Colonic mucosa (tissue), 4 donors: ENCODE measurements around the gene IL22. TPM values are rescaled to one million over a fixed set of nuclear protein-coding genes. Genes with fewer than 3 reads are reported as not detected.
A peak's percentile ranks its signal among the peaks of the same experiment; 100 is the strongest.

ENCODE experiments used
- DNase-seq: peaks from one replicate; pipeline ENCODE4 v3.0.0-alpha.2; 2020
- H3K27ac ChIP-seq: fragments of 200-600 bp; one replicate; pipeline ENCODE4 v1.8.0; 2021
- H3K27me3 ChIP-seq: fragments of 200-600 bp; one replicate; pipeline ENCODE4 v1.8.0; 2021
- H3K36me3 ChIP-seq: fragments of 200-600 bp; one replicate; pipeline ENCODE4 v1.8.0; 2021
- H3K4me1 ChIP-seq: fragments of 200-600 bp; one replicate; pipeline ENCODE4 v1.8.0; 2021; ENCODE audit warnings: mild to moderate bottlenecking
- H3K4me3 ChIP-seq: fragments of 200-600 bp; one replicate; pipeline ENCODE4 v1.8.0; 2021
- H3K9ac ChIP-seq, 2 donors: one replicate each; pipeline ENCODE4 v1.7.0; 2013; ENCODE audit warnings: control low read depth in 2 of 2, low read depth in 2 of 2, low read length in 2 of 2
- H3K9me3 ChIP-seq: fragments of 200-600 bp; one replicate; pipeline ENCODE4 v1.8.0; 2021
- intact Hi-C: fragments of 100-400 bp; cut with DNase I; formaldehyde crosslinking; loops from one replicate; pipeline ENCODE4 v1.14.1; 2022
- total RNA-seq, 2 donors: library from RNA; stranded (reverse); fragmentation: NEBNext Ultra II Directional in 1 of 2; extraction: Animal tissue kit (Norgen Biotek cat#: 25700) in 1 of 2; gene quantifications; one replicate each; pipeline ENCODE4 v1.2.1, GENCODE V29; 2021
- TF ChIP-seq, protein P1 (sequence below): fragments of 200-600 bp; IDR thresholded peaks from one replicate; pipeline ENCODE4 v1.8.0; 2022; ENCODE audit warnings: antibody characterized with exemption, mild to moderate bottlenecking
- donor health status: healthy.
- donor health status: DM: no; HTN: no; CAD: no.
- donor health status: DM: no; HTN: no; CAD: no.

The IL22 gene
- total RNA-seq, 2 donors from 2014 or later = not detected

DNA sequence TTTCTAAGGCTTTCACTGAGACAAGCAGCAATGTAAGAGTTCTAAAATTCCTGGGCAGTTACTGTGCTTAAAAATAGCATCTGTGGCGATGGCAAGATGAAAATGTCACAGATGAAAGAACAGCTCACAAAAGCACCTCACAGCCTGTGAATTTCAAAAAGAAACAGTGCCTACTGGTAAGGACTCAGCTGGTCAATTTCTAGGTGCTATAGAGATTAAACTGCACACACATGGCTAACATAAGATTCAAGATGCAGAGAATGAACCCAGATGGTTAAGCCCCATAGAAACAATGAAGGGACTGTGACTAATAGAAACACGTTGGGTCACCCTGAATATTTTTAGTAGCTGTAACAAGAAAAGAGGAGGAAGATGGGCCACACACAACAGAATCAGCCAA lies 15.8 kb downstream of the IL22 start:
- Histone ChIP-seq H3K9me3 (no peaks in the 10 kb centered on the region), H3K4me3 (no peak overlapping the region), H3K9ac (no peak overlapping the region), H3K4me1 (no peaks in the 10 kb centered on the region), H3K36me3 (no peaks in the 10 kb centered on the region), H3K27ac (no peak overlapping the region), H3K27me3 (no peaks in the 10 kb centered on the region)
- TF ChIP-seq, protein P1, sequence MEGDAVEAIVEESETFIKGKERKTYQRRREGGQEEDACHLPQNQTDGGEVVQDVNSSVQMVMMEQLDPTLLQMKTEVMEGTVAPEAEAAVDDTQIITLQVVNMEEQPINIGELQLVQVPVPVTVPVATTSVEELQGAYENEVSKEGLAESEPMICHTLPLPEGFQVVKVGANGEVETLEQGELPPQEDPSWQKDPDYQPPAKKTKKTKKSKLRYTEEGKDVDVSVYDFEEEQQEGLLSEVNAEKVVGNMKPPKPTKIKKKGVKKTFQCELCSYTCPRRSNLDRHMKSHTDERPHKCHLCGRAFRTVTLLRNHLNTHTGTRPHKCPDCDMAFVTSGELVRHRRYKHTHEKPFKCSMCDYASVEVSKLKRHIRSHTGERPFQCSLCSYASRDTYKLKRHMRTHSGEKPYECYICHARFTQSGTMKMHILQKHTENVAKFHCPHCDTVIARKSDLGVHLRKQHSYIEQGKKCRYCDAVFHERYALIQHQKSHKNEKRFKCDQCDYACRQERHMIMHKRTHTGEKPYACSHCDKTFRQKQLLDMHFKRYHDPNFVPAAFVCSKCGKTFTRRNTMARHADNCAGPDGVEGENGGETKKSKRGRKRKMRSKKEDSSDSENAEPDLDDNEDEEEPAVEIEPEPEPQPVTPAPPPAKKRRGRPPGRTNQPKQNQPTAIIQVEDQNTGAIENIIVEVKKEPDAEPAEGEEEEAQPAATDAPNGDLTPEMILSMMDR = no peak
- DNase-seq = no peak
- intact Hi-C loops = no loop called here

DNA sequence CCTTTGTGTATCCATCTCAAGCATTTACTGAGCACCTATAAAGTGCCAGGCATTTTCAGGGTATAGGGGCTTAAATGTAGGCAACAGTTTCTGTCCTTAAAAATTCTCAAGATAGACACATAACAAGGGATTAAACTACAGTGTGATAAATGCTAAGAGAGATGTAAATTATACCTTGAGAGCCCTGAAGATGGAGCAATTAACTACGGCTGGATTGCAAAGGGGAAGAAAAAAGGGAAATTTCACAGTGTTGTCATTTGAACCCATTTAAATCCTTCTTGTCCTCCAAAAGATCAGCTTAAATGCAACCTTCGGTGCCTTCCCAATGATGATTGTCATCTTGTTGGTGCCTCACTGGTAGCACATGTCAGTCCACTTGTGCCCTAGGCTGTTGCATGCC lies 16.3 kb downstream of the IL22 start:
- Histone ChIP-seq H3K9me3 (no peaks in the 10 kb centered on the region), H3K27ac (no peak overlapping the region), H3K27me3 (no peaks in the 10 kb centered on the region), H3K9ac (no peak overlapping the region), H3K4me3 (peak overlapping the region; percentile 19), H3K4me1 (no peaks in the 10 kb centered on the region), H3K36me3 (no peaks in the 10 kb centered on the region)
- DNase-seq = no peak
- TF ChIP-seq, protein P1 = no peak
- intact Hi-C loops = no loop called here

DNA sequence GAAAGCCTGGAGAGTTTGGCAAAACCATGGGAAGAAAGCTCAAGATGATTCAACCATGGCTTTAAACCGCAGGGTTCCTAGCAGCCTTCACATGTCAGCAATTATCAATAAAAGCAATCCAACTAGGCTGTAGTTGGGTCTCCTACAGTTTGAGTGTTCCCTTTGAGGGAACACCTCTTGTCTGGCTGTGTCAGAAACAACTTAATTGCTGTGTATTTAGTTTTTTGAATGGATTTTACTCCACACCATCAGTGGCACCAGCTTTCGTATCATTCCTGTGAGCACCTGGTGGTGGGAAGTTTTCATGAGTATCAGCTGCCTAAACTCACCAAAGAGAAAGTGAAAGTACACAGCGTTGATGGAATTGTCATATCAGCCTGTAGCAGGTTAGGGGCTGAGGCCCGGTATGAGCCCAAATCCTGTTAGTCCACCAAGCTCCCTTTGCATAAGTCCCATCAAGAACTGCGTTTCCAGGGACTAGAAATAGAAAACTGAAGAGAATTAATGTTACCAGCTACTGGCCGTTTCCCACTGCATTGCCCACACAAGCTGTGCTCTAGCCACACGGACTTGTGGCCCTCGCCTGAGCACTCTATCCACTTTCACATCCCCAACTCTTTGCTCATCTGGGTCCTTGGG lies 16.9 kb downstream of the IL22 start:
- peak overlapping the region; percentile 19 for H3K4me3 ChIP-seq

DNA sequence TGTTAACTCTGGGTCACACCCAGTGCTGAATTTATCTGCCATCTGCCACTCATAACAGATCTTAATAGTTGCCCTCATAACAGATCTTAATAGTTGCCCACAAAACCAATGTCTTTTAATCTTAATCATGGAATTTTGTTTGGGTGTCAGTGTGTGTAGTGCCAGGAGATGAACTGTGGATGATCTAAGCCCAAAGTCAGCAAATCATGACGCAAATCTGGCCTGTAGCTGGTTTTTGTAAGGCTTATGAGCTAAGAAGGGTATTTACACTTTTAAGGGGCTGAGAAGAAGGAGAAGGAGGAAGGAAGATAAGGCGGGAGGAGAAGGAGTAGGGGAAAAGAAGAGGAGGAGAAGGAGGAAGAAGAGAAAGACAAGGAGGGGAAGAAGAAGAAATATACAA lies 17.8 kb downstream of the IL22 start:
- TF ChIP-seq, protein P1 = no peak
- no peaks in the 10 kb centered on the region for H3K36me3 ChIP-seq
- no peaks in the 10 kb centered on the region for H3K9me3 ChIP-seq
- no peak overlapping the region for H3K9ac ChIP-seq
- no peak for DNase-seq
- intact Hi-C loops = no loop called here
- H3K4me3 ChIP-seq = no peak overlapping the region
- H3K27me3 ChIP-seq = no peaks in the 10 kb centered on the region
- no peaks in the 10 kb centered on the region for H3K4me1 ChIP-seq
- H3K27ac ChIP-seq = no peak overlapping the region

More for the DNA sequence above, 16.9 kb downstream of the IL22 start:
- H3K4me1 ChIP-seq = no peaks in the 10 kb centered on the region
- H3K27me3 ChIP-seq = no peaks in the 10 kb centered on the region
- no peaks in the 10 kb centered on the region for H3K9me3 ChIP-seq
- H3K9ac ChIP-seq = peak overlapping the region in 1 of 2 donors; percentile 18
- H3K36me3 ChIP-seq = no peaks in the 10 kb centered on the region
- TF ChIP-seq, protein P1 = no peak
- intact Hi-C loops = no loop called here
- no peak overlapping the region for H3K27ac ChIP-seq
- DNase-seq = no peak

DNA sequence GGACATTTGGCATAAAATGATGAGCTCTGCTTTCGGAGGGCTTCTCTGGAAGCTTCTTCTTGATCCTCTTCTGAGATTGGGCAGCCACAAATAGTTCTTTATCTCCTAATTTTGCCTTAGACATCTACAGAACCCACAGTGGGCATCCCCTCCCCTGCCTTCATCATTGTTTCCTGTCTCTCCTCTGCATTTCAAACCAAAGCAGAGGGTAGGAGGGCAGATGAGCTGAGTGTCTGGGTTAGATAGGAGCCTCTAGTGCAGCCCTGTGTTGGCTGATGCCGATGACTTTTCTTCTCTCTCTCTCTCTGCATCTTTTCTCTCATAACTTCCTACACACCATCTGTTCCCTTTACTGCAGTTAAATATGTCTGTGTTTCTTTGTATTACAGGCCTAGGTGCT lies 19.3 kb downstream of the IL22 start:
- no peaks in the 10 kb centered on the region for H3K36me3 ChIP-seq
- H3K4me1 ChIP-seq = no peaks in the 10 kb centered on the region
- H3K9me3 ChIP-seq = no peaks in the 10 kb centered on the region
- TF ChIP-seq, protein P1 = no peak
- no peak overlapping the region for H3K4me3 ChIP-seq
- intact Hi-C loops = no loop called here
- H3K27ac ChIP-seq = no peak overlapping the region
- no peaks in the 10 kb centered on the region for H3K27me3 ChIP-seq
- H3K9ac ChIP-seq = no peak overlapping the region
- no peak for DNase-seq
